Heart right ventricle (tissue), 16 donors: Measurements from ENCODE around the gene CARD10. TPM values are rescaled to one million over a fixed set of nuclear protein-coding genes. Genes with fewer than 3 reads are reported as not detected.

Source experiments
- ATAC-seq, 8 donors: fragments of 200-7000 bp; cut with Tn5 transposase; one replicate each; pipeline ENCODE4 v1.9.1; 2020; ENCODE audit warnings: mild to moderate bottlenecking in 8 of 8, moderate library complexity in 8 of 8, moderate number of reproducible peaks in 1 of 8
- DNase-seq, 2 donors: peaks; one replicate each; pipeline ENCODE4 v3.0.0-alpha.2; 2020
- H3K27ac ChIP-seq, 10 donors: fragments of 200-600 bp; sonication (generic) in 2 of 10; one replicate each; pipeline versions ENCODE4 v1.5.0 to v1.8.0; 2020 to 2022; ENCODE audit warnings: mild to moderate bottlenecking in 3 of 10
- H3K27me3 ChIP-seq, 7 donors: fragments of 200-600 bp; one replicate each; pipeline ENCODE4 v1.8.0; 2021 to 2022; ENCODE audit warnings: mild to moderate bottlenecking in 2 of 7
- H3K36me3 ChIP-seq, 9 donors: fragments of 200-600 bp; sonication (generic) in 1 of 9; one replicate each; pipeline versions ENCODE4 v1.5.0 to v1.8.0; 2020 to 2022; ENCODE audit warnings: mild to moderate bottlenecking in 2 of 9
- H3K4me1 ChIP-seq, 9 donors: fragments of 200-600 bp; sonication (generic) in 1 of 9; one replicate each; pipeline versions ENCODE4 v1.5.0 to v1.8.0; 2020 to 2022; ENCODE audit warnings: mild to moderate bottlenecking in 4 of 9
- H3K4me3 ChIP-seq, 10 donors: fragments of 200-600 bp; sonication (generic) in 2 of 10; one replicate each; pipeline versions ENCODE4 v1.5.0 to v1.8.0; 2020 to 2022; ENCODE audit warnings: mild to moderate bottlenecking in 7 of 10, moderate library complexity in 2 of 10
- H3K9me3 ChIP-seq, 11 donors: fragments of 200-600 bp in 10 of 11; sonication (generic) in 2 of 11; one replicate each; pipeline versions ENCODE4 v1.5.0 to v1.8.0; 2013 to 2022; ENCODE audit warnings: mild to moderate bottlenecking in 2 of 11, control low read depth in 1 of 11, moderate library complexity in 1 of 11
- CTCF ChIP-seq, 9 donors: fragments of 200-600 bp; sonication (generic) in 2 of 9; IDR thresholded peaks; one replicate each; pipeline versions ENCODE4 v1.5.0 to v1.8.0; 2021 to 2022; ENCODE audit warnings: antibody characterized with exemption in 9 of 9, mild to moderate bottlenecking in 5 of 9, moderate library complexity in 1 of 9
- WGBS, 2 donors: extraction: QIAGEN DNeasy Blood & Tissue Kit; methylation state at CpG; one replicate each; pipeline ENCODE4 v1.1.7; 2013; ENCODE audit warnings: inconsistent platforms in 1 of 2; 5-methylcytosine and 5-hydroxymethylcytosine counted together
- intact Hi-C, 10 donors: fragments of 100-400 bp; cut with DNase I; formaldehyde crosslinking; loops; one replicate each; pipeline versions ENCODE4 v1.11.1 to v1.14.2; 2022
- polyA plus RNA-seq, 2 donors: library from polyadenylated mRNA; stranded (reverse); fragments of 200-250 nt; gene quantifications; one replicate each; pipeline ENCODE4 v1.2.3, GENCODE V29; 2013
- total RNA-seq, 10 donors: library from RNA; stranded (reverse); fragmentation: NEBNext Ultra II Directional in 3 of 10; extraction: Animal tissue kit (Norgen Biotek cat#: 25700) in 3 of 10; gene quantifications; one replicate each; pipeline versions ENCODE4 v1.2.1 to v1.2.4, GENCODE V29; 2021 to 2023
- donor health status: Arrhythmogenic right ventricular cardiomyopathy.
- donor health status: ischemic (EF 13 %, LVEDD 7.1; RV severe dilation, severe dysfunction).
- donor health status: healthy with polysubstance abuse.
- donor health status: DM: no; HTN: yes; CAD: no.
- donor health status: DM: no; HTN: no; CAD: no.
- donor health status: ischemic (EF 25% LVEDD 6.9; RV normal size, moderate dysfunction).
- donor health status: ischemic (EF 25% LVEDD 5.7; RV mildly dilated, moderate dysfunction).
- donor health status: healthy.
- donor health status: DM: yes; HTN: yes; CAD: no.
- donor health status: Ischemic cardiomyopathy.
- donor health status: ischemic (EF 35%, LVEDD 5.7; RV mildly dilated, moderate dysfunction).
- donor health status: nonischemic (EF 11% LVEDD 7.7; RV severe dilation, severe dysfunction).
- donor health status: DM: yes; HTN: yes; CAD: no.
- donor health status: PGD.
- donor health status: ischemic (EF 29% LVEDD 5.4; RV normal size, mild dysfunction).
- donor health status: nonischemic (EF 23%, LVEDD 6.1; RV moderate dilation, normal function).

Gene CARD10
- total and polyA plus RNA-seq, 12 donors, result 7.4 to 14.8 (median 8.9) TPM

- ATAC-seq (peak in 1 of 8 donors; percentile 60), DNase-seq (no peak)
- intact Hi-C loops, result loop anchor here in 1 of 10 donors (10.0 kb wide), 1 partner anchor 399 kb away; no protein-coding TSS in a partner anchor
- Histone ChIP-seq H3K27me3 (peaks cover 0 to 42% (median 15%) of the 10 kb centered on the region in 7 donors), H3K4me1 (peaks cover 0 to 7% (median 0%) of the 10 kb centered on the region in 9 donors), H3K27ac (no peak overlapping the region), H3K9me3 (no peaks in the 10 kb centered on the region), H3K36me3 (peaks cover 0 to 21% (median 0%) of the 10 kb centered on the region in 9 donors), H3K4me3 (no peak overlapping the region)
- TF ChIP-seq CTCF (IDR thresholded peaks at IDR 0.05), result no peak
- 37 to 43% methylated on average over 4 of the region's 4 CpGs for WGBS, 2 donors
Measured at GRCh38 chr22:37464181-37464580, 55.0 kb downstream of the CARD10 start.

- WGBS, 2 donors, result 3 to 6% methylated on average over 5 of the region's 5 CpGs
- no peak overlapping the region for H3K27ac ChIP-seq
- intact Hi-C loops, result loop anchor here in 1 of 10 donors (10.0 kb wide), 1 partner anchor 398 kb away; no protein-coding TSS in a partner anchor
- DNase-seq (no peak), ATAC-seq (peak in 6 of 8 donors; percentile 25 to 60 (median 46))
- no peak overlapping the region for H3K4me3 ChIP-seq
- peaks cover 0 to 7% (median 0%) of the 10 kb centered on the region in 9 donors for H3K4me1 ChIP-seq
- peaks cover under 1 to 48% (median 17%) of the 10 kb centered on the region in 7 donors for H3K27me3 ChIP-seq
- peaks cover 0 to 23% (median 0%) of the 10 kb centered on the region in 9 donors for H3K36me3 ChIP-seq
- TF ChIP-seq CTCF (IDR thresholded peaks at IDR 0.05), result no peak
- H3K9me3 ChIP-seq, result no peaks in the 10 kb centered on the region
Measured at GRCh38 chr22:37462983-37463382, 56.2 kb downstream of the CARD10 start.

- DNase-seq, result no peak
- intact Hi-C loops, result loop anchor here in 1 of 10 donors (10.0 kb wide), 1 partner anchor 398 kb away; no protein-coding TSS in a partner anchor
- H3K36me3 ChIP-seq, result peaks cover 0 to 20% (median 0%) of the 10 kb centered on the region in 9 donors
- peaks cover 0 to 7% (median 0%) of the 10 kb centered on the region in 9 donors for H3K4me1 ChIP-seq
- ATAC-seq, result no peak
- H3K27me3 ChIP-seq, result peaks cover 5 to 47% (median 17%) of the 10 kb centered on the region in 7 donors
- H3K9me3 ChIP-seq, result no peaks in the 10 kb centered on the region
- H3K4me3 ChIP-seq, result no peak overlapping the region
- no peak overlapping the region for H3K27ac ChIP-seq
- no peak for TF ChIP-seq CTCF (IDR thresholded peaks at IDR 0.05)
- whole genome bisulfite sequencing, 2 donors, result 50 to 57% methylated on average over 5 of the region's 5 CpGs
Measured at GRCh38 chr22:37462436-37462835, 56.8 kb downstream of the CARD10 start.

- Histone ChIP-seq H3K36me3 (peaks cover 0 to 16% (median 0%) of the 10 kb centered on the region in 9 donors), H3K4me3 (no peak overlapping the region), H3K9me3 (no peaks in the 10 kb centered on the region), H3K27ac (no peak overlapping the region), H3K27me3 (peaks cover 5 to 47% (median 17%) of the 10 kb centered on the region in 7 donors), H3K4me1 (peaks cover 0 to 7% (median 0%) of the 10 kb centered on the region in 9 donors)
- DNase-seq, result no peak
- no peak for ATAC-seq
- no peak for TF ChIP-seq CTCF (IDR thresholded peaks at IDR 0.05)
- 45 to 52% methylated on average over 6 of the region's 6 CpGs for WGBS, 2 donors
- intact Hi-C loops, result loop anchor here in 2 of 10 donors (2.0 to 10.0 kb wide), 2 partner anchors 145 to 397 kb away; no protein-coding TSS in a partner anchor
Measured at GRCh38 chr22:37461961-37462360, 57.3 kb downstream of the CARD10 start.
